HFF-Myc (cell line): Measurements from ENCODE around the gene IL1F10.
"Not testable (repeated sequence)": the region's sequence is repeated elsewhere in the genome, so short reads cannot be mapped to it uniquely, and the experiment has no call there.

ENCODE experiments used
- DNase-seq: peaks from one replicate; pipeline ENCODE4 v3.0.0-alpha.2; 2011; ENCODE audit warnings: low read depth; ENCODE audit errors: extremely low read depth
- H3K4me3 ChIP-seq: replicated peaks from 2 replicates; pipeline ENCODE4 v1.5.1; 2011; ENCODE audit warnings: low read depth, mild to moderate bottlenecking, control low read depth, low read length
- TF ChIP-seq, protein P1 (sequence below): IDR thresholded peaks from 2 replicates; pipeline ENCODE4 v1.5.1; 2012; ENCODE audit warnings: mild to moderate bottlenecking, low read depth, low read length, control low read depth; ENCODE audit errors: missing control alignments

The IL1F10 gene

DNA sequence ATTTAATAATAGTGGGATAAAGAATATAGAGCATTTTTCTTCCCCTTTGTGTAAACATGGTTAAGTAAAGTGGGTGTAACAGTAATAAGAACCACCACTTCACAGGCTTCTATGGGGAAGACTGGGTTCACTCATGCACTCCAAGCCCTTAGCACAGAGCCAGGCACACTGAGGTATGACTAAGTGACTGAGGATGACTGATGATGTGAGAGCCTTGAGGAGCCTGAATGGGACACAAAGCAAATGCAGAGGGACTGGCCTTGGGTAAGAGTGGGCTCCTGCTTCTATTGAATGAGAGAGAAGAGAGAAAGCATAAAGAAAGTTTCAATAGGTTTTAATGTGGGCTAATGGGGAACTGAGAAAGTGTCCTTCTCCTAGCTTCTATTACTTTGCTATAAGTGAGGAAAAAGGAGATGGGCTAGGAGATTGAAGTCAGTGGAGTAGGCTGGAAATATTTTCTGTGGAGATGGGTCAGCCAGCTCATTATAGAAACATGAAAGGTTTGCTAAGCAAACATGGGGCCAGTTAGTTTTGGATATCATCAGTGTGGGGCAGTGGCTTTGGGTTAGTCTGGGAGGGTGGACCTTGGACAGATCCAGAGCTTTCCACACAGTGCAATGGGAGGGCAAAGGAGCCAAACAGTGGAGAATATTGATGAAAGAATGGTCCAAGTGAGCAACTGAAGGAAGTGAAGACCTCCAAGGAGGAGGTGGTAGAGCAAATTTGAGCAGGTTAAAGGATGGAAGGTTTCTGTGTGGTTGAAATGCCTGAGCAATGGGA lies 20.6 kb downstream of the IL1F10 start:
- DNase-seq: no peak
- H3K4me3 ChIP-seq: no peak overlapping the region
- TF ChIP-seq, protein P1, sequence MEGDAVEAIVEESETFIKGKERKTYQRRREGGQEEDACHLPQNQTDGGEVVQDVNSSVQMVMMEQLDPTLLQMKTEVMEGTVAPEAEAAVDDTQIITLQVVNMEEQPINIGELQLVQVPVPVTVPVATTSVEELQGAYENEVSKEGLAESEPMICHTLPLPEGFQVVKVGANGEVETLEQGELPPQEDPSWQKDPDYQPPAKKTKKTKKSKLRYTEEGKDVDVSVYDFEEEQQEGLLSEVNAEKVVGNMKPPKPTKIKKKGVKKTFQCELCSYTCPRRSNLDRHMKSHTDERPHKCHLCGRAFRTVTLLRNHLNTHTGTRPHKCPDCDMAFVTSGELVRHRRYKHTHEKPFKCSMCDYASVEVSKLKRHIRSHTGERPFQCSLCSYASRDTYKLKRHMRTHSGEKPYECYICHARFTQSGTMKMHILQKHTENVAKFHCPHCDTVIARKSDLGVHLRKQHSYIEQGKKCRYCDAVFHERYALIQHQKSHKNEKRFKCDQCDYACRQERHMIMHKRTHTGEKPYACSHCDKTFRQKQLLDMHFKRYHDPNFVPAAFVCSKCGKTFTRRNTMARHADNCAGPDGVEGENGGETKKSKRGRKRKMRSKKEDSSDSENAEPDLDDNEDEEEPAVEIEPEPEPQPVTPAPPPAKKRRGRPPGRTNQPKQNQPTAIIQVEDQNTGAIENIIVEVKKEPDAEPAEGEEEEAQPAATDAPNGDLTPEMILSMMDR: no peak

DNA sequence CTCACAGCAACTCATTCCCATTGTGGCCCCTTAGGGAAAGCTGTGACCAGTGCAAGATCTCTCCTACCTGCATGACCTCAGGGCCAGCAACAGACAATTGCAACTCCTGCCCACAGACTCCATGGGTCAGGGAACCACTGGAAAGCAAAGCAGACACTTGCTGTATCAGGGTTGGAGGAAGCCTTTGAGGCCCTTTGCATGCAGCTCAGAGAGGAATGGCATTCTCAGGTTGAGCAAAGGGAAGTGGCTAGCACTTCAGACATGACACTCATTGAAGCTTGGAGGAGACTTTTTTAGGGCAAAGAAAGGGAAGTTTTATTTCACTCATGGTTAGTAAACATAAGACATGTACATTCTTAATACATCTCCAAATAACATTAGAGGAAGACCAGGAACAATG lies 22.1 kb downstream of the IL1F10 start:
- DNase-seq: no peak
- H3K4me3 ChIP-seq: no peak overlapping the region
- TF ChIP-seq, protein P1: no peak

DNA sequence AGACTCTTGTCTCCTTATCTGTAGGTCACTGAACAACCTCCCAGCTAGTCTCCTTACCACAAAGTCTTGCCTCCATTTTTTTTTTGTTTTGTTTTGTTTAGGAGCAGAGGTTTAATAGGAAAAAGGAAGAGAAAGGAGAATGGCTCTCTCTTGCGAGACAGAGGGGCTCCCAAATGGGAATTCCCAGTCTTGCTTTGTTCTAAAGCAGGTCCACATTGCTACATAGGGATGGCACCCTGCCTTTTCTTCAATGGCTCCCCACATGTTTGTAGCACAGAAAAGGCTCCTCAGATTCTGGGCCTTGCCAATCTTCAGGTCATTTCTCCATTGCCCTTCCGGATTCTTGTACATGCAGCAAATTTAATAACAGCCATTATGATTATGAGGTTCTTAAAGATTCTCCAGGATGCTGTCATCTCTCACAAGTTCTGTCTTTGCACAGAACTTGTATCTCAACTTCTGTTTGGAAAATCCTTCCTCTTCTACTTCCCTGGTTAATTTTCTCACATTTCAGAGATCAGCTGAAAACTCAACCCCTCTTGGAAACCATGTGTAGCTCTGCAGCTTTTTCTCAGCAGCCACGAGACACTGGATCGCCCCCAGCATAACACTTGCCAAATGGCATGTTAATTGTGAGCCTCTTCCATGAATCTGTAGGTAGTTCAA lies 23.6 kb downstream of the IL1F10 start:
- TF ChIP-seq, protein P1: no peak
- no peak overlapping the region for H3K4me3 ChIP-seq
- no peak for DNase-seq

DNA sequence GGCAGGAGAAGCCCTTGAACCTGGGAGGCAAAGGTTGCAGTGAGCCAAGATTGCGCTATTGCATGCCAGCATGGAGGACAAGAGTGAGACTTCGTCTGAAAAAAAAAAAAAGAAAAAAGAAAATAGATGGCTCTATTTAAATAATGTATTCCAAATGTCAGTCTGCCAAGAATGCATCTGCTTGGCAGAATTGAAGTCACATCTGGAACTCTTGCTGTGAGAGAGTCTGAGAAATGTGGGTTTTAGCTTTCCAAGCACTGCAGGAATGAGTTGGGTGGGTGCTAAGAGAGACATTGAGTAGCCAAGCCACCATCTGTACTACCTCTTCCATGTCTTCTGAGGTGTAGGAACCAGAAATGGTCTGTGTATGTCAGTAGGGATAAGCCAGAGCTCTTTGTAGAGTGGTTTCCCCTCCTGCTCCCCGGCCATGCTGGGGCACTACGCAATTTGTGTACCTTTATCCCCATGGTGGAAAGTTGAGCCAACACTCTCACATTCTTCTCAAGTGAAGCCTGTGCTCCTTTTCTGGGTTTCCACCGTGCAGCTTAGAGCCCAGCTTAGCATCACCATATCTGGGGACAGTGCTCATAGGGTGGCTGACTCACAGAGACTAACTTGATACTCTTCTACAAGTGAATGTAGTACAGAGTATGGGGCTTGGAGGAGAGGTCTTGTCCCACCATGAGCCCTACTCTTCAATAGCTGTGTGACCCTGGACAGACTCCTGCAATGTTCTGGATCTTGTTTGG lies 25.3 kb downstream of the IL1F10 start:
- H3K4me3 ChIP-seq: no peak overlapping the region
- no peak for DNase-seq
- TF ChIP-seq, protein P1: no peak

DNA sequence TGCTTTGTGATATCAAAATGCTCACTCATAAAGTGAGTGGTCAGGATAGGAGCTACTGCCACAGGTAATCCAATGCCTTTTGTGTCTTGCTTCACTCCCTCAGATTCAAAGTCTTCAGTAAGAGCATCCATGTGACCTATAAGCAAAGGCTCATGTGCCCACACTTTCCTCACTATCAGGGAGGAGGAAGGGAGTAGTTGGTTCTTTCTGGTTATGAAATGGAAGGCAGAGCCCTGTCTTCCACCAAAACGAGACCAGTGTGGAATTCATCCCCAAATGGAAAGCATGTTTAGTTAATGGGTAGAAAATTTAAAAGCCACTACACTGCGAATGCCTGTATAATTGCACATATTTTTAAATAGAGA lies 25.8 kb downstream of the IL1F10 start:
- TF ChIP-seq, protein P1: no peak
- no peak overlapping the region for H3K4me3 ChIP-seq
- no peak for DNase-seq

DNA sequence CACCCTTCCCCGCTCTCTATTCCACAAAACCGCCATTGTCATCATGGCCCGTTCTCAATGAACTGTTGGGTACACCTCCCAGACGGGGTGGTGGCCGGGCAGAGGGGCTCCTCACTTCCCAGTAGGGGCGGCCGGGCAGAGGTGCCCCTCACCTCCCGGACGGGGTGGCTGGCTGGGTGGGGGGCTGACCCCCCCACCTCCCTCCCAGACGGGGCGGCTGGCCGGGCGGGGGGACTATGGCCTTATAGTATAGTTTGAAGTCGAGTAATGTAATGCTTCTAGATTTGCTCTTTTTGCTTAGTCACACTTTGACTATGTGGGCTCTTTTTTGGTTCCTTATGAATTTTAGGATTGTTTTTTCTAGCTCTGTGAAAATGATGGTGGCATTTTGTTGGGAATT lies 28.5 kb downstream of the IL1F10 start:
- H3K4me3 ChIP-seq, DNase-seq: not testable (repeated sequence)

DNA sequence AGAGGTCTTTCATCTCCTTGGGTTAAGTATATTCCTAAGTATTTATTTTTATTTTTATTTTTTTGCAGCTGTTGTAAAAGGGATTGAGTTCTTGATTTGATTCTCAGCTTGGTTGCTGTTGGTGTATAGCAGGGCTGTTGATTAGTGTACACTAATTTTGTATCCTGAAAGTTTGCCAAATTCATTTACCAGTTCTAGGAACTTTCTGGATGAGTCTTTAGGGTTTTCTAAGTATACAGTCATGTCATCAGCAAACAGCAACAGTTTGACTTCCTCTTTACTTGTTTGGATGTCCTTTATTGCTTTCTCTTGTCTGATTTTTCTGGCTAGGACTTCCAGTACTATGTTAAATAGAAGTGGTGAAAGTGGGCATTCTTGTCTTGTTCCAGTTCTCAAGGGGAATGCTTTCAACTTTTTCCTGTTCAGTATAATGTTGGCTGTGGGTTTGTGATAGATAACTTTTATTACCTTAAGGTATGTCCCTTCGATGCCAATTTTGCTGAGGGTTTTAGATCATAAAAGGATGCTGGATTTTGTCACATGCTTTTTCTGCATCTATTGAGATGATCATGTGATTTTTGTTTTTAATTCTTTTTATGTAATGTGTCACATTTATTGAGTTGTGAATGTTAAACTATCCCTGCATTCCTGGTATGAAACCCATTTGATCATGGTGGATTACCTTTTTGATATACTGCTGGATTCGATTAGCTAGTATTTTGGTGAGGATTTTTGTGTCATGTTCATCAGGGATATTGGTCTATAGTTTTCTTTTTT lies 29.3 kb downstream of the IL1F10 start:
- H3K4me3 ChIP-seq, DNase-seq: not testable (repeated sequence)
